D721Med (cell line): ENCODE measurements around the gene KIAA0513.

Source experiments
- DNase-seq: peaks from one replicate; pipeline ENCODE4 v3.0.0; 2011; ENCODE audit warnings: low spot score; ENCODE audit not compliant: insufficient read length
- FAIRE-seq: peaks from 2 replicates; lab custom pipeline; 2011; peaks lifted over from hg19 to GRCh38; lab: Jason Lieb, UNC
- CTCF ChIP-seq: IDR thresholded peaks from 2 replicates; pipeline ENCODE4 v1.5.1; 2012; ENCODE audit warnings: mild to moderate bottlenecking, control low read depth; ENCODE audit not compliant: insufficient read depth; ENCODE audit errors: missing control alignments

The KIAA0513 gene

GRCh38 chr16:85129876-85130704 is 102.5 kb downstream of the KIAA0513 start:
- DNase-seq (no peak), FAIRE-seq (no peak)
- no peak for TF ChIP-seq CTCF

- FAIRE-seq (no peak), DNase-seq (no peak)
- TF ChIP-seq CTCF: no peak
Measured at GRCh38 chr16:85130705-85131028, 103.1 kb downstream of the KIAA0513 start.

- no peak for TF ChIP-seq CTCF
- FAIRE-seq (no peak), DNase-seq (no peak)
Measured at GRCh38 chr16:85132456-85133289, 105.1 kb downstream of the KIAA0513 start.

GRCh38 chr16:85133290-85133599 is 105.7 kb downstream of the KIAA0513 start:
- DNase-seq: no peak
- no peak for TF ChIP-seq CTCF
- no peak for FAIRE-seq

GRCh38 chr16:85134076-85134788 is 106.6 kb downstream of the KIAA0513 start:
- DNase-seq (no peak), FAIRE-seq (no peak)
- TF ChIP-seq CTCF: no peak

- TF ChIP-seq CTCF: no peak
- FAIRE-seq (no peak), DNase-seq (no peak)
Measured at GRCh38 chr16:85134789-85135142, 107.2 kb downstream of the KIAA0513 start.
